ENCODE data around the gene LRRC8E.
A peak's percentile ranks its signal among the peaks of the same experiment; 100 is the strongest.
"Not testable (repeated sequence)": the region's sequence is repeated elsewhere in the genome, so short reads cannot be mapped to it uniquely, and the experiment has no call there.

LRRC8E gene

DNA sequence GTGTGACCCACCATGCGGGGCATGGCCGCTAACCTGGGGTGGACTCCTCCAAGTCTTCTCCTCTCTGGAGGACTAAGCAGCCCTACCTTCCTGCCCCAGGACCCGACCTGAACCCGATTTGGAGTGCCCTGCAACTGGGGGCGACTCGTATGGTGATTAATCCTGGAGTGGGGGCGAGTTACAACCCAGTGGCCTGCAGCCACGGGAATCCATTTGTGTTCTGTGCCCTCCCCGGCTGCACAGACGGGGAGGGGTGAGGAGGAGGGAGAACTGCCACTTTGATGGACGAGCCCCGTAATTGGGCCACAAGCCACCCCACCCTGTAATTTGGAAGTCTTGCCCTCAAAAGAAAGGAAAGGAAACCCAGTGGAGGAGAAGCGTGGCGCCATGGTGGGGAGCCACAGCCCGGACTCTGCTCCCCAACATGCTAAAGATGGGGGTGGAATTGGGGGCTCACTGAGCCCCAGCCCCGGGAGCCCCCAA, 32.2 kb upstream of the LRRC8E start:
- H3K27me3 ChIP-seq (ENCODE audit: control insufficient read depth, insufficient read depth, low read length): no peaks in the 10 kb centered on the region
- no peaks in the 10 kb centered on the region for H3K9me3 ChIP-seq (ENCODE audit: control insufficient read depth, insufficient read depth, low read length)
- peaks cover 4% of the 10 kb centered on the region for H3K4me1 ChIP-seq (ENCODE audit: control insufficient read depth, insufficient read depth, low read length)
- H3K27ac ChIP-seq (ENCODE audit: low read length): no peak overlapping the region
- no CpG with 5 or more reads among the region's 16 CpGs for WGBS (ENCODE audit: insufficient coverage, insufficient read length)
- no peak for DNase-seq (ENCODE audit: low read depth, low spot score)
- H3K36me3 ChIP-seq (ENCODE audit: control insufficient read depth, insufficient read depth, low read length): no peaks in the 10 kb centered on the region; the same call in 1 of the 2 replicates
- H3K4me3 ChIP-seq (ENCODE audit: low read length): no peak overlapping the region

DNA sequence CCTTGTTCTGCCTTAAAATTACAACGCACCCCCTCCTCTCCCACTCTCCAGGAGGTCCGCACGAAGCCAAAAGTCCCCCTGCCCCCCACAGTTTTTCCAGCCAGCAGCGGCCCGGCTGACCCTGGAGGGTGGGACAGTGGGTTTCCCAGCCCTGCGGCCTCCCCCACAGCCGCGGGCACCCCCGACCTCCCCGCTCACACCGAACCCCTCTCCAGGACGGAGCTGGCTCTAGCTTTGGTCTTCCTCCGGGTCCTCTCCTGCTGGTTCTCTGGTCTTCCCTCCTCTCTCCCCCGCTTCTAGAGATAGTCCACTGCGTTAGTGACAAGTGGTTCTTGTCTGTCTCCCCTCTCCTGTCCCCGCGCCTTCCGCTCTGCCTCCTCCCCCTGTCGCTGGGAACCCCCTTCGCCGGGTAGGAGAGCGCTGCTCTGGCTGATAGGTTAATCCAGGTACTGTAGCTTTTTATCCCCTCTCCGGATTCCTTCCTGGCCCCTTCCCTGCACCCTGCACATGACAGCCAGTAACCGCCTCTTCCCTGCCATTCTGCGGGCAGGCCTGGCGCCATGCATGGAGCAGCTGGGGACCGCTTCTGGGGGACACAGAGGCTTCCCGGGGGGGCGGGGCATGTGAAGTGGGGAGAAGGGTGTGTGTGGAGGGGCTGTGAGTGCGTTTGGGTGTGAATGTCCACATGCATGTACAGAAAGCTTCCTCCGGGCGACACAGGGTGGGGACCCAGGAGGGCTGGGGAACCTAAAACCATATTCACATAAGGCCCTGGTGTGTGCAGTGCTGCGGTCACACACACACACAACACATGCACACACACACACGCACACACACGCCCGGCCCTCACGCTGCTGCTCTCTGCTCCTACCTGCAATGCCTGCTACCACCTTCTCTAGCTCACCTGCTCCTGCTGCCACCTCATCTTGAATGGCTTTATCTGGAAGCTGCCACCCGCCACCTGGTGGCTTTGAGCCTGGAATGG, 31.3 kb upstream of the LRRC8E start:
- no peak for DNase-seq (ENCODE audit: low read depth, low spot score)
- Histone ChIP-seq H3K9me3 (ENCODE audit: control insufficient read depth, insufficient read depth, low read length) (no peaks in the 10 kb centered on the region), H3K27me3 (ENCODE audit: control insufficient read depth, insufficient read depth, low read length) (no peaks in the 10 kb centered on the region), H3K4me1 (ENCODE audit: control insufficient read depth, insufficient read depth, low read length) (peaks cover 10% of the 10 kb centered on the region), H3K4me3 (ENCODE audit: low read length) (no peak overlapping the region), H3K36me3 (ENCODE audit: control insufficient read depth, insufficient read depth, low read length) (no peaks in the 10 kb centered on the region; the same call in 1 of the 2 replicates), H3K27ac (ENCODE audit: low read length) (no peak overlapping the region)
- WGBS (ENCODE audit: insufficient coverage, insufficient read length): no CpG with 5 or more reads among the region's 38 CpGs

DNA sequence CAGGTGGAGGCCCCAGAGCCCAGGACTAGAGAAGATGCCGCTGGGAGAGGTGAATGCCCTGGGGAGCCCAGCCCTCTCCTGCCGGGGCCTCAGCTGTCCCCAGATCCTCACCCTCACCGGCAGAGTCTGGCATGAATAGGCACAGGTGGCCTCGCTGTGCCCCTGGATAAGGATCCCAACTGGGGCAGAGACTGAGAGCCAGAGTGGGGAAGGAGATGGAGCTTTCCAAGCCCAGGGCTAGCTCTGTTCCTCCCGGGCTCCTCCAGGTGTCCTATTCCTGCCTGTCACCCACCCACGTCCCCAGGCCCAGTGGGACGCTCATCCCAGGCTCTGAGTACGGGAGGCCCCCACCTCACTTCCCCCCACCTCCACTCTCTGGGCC, 30.6 kb upstream of the LRRC8E start:
- Histone ChIP-seq H3K4me3 (ENCODE audit: low read length) (peak overlapping the region; percentile 15; the same call in 1 of the 2 replicates), H3K36me3 (ENCODE audit: control insufficient read depth, insufficient read depth, low read length) (no peaks in the 10 kb centered on the region; the same call in 1 of the 2 replicates), H3K27me3 (ENCODE audit: control insufficient read depth, insufficient read depth, low read length) (no peaks in the 10 kb centered on the region), H3K9me3 (ENCODE audit: control insufficient read depth, insufficient read depth, low read length) (no peaks in the 10 kb centered on the region), H3K4me1 (ENCODE audit: control insufficient read depth, insufficient read depth, low read length) (peaks cover 10% of the 10 kb centered on the region), H3K27ac (ENCODE audit: low read length) (no peak overlapping the region)
- DNase-seq (ENCODE audit: low read depth, low spot score): no peak
- WGBS (ENCODE audit: insufficient coverage, insufficient read length): no CpG with 5 or more reads among the region's 8 CpGs

DNA sequence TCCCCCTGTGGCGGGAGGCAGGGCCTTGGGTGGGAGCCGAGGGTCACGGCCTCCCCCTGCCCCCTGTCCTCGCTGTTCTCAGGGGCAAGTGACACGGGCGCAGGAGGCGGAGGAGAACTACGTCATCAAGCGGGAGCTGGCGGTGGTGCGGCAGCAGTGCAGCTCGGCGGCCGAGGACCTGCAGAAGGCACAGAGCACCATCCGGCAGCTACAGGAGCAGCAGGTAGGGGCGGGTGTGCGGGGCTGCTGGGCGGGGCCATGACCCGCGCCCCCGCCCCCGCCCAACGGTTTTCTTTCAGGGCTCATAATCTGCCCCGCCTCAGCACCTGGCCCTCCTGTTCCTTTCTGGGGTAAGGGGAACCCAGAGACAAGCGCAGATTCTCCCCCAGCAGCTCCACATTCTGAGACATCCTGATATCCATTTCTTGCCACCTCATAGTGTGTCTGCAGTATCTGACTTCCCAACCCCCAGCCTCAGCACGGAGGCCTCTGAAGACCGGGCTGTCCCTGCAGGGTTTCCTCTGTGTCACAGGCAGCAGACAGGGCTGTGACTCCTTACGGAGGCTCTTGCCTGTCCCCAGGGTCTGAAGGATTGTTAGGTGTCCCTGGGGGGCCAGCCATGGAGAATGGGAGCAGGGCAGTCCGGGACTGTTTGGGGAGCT, 30.1 kb upstream of the LRRC8E start:
- Histone ChIP-seq H3K27ac (ENCODE audit: low read length) (no peak overlapping the region), H3K9me3 (ENCODE audit: control insufficient read depth, insufficient read depth, low read length) (no peaks in the 10 kb centered on the region), H3K36me3 (ENCODE audit: control insufficient read depth, insufficient read depth, low read length) (no peaks in the 10 kb centered on the region; the same call in 1 of the 2 replicates), H3K4me3 (ENCODE audit: low read length) (peak overlapping the region; percentile 15; the same call in 1 of the 2 replicates), H3K4me1 (ENCODE audit: control insufficient read depth, insufficient read depth, low read length) (peaks cover 10% of the 10 kb centered on the region), H3K27me3 (ENCODE audit: control insufficient read depth, insufficient read depth, low read length) (no peaks in the 10 kb centered on the region; the same call in 1 of the 2 replicates)
- WGBS (ENCODE audit: insufficient coverage, insufficient read length): no CpG with 5 or more reads among the region's 29 CpGs
- DNase-seq (ENCODE audit: low read depth, low spot score): no peak

DNA sequence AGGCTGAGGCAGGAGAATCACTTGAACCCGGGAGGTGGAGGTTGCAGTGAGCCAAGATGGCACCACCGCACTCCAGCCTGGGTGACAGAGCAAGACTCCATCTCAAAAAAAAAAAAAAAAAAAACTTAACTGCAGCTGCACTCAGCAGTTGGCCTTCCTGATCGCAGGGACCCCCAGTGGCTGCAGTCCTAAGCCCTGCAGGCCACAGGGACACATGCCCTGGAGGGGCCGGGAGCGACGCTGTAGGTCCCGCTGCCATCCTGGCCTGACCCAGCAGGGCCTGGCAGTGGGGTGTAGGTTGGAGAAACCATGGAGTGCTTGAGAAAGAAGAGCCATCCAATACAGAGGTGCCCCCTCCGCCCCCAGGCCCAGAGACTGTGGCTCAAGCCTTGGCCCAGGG, 29.2 kb upstream of the LRRC8E start:
- H3K9me3 ChIP-seq (ENCODE audit: control insufficient read depth, insufficient read depth, low read length); H3K4me1 ChIP-seq (ENCODE audit: control insufficient read depth, insufficient read depth, low read length); H3K4me3 ChIP-seq (ENCODE audit: low read length); H3K36me3 ChIP-seq (ENCODE audit: control insufficient read depth, insufficient read depth, low read length); H3K27me3 ChIP-seq (ENCODE audit: control insufficient read depth, insufficient read depth, low read length); DNase-seq (ENCODE audit: low read depth, low spot score); H3K27ac ChIP-seq (ENCODE audit: low read length): not testable (repeated sequence)
- WGBS (ENCODE audit: insufficient coverage, insufficient read length): no CpG with 5 or more reads among the region's 8 CpGs

DNA sequence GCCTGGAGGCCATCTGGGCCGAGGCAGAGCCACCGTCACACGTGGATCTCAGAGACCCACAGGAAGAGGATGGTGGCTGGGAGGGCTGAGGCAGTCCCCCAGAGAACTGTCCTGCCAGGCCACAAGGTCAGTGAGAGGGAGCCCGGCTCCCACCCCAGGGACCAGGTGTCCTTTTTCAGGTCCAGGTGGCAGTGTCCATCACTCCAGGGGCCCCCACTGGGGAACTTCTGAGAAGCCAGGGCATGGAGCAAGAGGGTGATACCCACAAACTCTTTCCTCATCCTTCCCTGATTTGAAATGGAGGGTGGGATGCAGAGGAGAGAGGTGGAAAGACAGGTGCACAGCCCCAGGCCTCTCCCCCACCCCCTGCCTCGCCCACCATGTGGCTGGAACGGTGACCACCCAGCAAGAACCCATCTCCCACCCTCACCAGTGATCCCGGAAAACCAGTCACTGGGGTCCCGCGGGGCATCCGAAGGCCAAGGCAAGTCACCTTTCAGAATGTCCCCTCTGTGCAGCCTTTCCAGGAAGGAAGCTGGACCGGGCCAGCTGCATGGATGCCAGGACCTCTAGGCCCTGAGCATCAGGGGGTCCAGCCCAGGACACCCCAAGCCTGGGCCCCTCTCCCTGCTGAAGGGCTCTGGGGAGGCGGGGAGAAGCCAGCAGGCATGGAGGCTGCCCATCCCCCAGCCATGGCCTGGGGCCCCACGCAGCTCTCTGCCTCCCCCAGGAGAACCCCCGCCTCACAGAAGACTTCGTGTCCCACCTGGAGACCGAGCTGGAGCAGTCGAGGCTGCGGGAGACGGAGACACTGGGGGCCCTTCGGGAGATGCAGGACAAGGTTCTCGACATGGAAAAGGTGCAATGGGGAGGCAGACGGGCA, 28.2 kb upstream of the LRRC8E start:
- DNase-seq (ENCODE audit: low read depth, low spot score): no peak
- H3K4me1 ChIP-seq (ENCODE audit: control insufficient read depth, insufficient read depth, low read length): peaks cover 8% of the 10 kb centered on the region
- no peaks in the 10 kb centered on the region for H3K9me3 ChIP-seq (ENCODE audit: control insufficient read depth, insufficient read depth, low read length)
- H3K27ac ChIP-seq (ENCODE audit: low read length): no peak overlapping the region
- no CpG with 5 or more reads among the region's 22 CpGs for WGBS (ENCODE audit: insufficient coverage, insufficient read length)
- H3K36me3 ChIP-seq (ENCODE audit: control insufficient read depth, insufficient read depth, low read length): no peaks in the 10 kb centered on the region; the same call in 1 of the 2 replicates
- no peak overlapping the region for H3K4me3 ChIP-seq (ENCODE audit: low read length)
- peaks cover 3% of the 10 kb centered on the region; the same call in 1 of the 2 replicates for H3K27me3 ChIP-seq (ENCODE audit: control insufficient read depth, insufficient read depth, low read length)

DNA sequence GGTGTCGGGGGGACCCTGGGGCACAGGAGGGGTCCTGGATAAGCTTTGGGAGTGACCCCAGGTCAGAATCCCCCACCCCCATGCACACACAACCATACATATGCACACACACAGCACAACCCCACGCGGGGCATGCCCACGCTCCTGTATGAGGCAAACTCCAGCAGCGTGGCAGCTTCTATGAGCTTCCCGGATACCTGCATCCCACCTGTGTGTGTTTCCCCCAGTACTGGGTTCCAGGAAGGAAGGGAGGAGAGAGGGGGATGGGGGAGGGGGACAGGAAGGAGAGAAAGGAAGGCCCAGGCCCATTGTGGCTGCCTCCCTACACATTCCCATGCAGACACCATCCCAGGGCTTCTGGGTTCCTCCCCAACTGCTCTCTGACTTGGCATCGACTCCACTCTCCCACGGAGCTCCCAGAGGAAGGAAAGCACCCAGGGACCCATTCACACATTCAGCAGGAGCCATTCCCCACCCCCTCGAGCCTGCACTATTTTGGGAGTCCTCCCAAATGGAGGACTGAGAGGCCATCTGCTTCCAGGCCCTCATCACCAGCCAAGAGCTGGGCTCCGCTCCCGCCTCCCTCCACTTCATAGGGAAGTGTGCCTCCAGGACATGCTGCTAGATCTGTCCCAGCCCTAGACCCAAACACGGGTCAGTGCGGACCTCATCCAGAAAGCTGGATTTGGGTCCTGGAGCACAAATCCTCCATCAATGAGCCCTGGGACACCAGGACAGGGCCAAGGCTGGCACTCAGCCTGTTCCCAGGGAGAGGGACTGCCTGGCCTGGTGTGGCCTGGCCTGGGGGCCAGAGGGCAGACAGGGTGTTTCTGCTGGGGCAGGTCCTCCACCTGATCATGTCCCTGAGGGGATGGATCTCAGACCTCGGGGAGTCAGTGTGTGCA, 27.3 kb upstream of the LRRC8E start:
- H3K4me3 ChIP-seq (ENCODE audit: low read length): no peak overlapping the region
- H3K27ac ChIP-seq (ENCODE audit: low read length): no peak overlapping the region
- DNase-seq (ENCODE audit: low read depth, low spot score): no peak
- peaks cover 3% of the 10 kb centered on the region; the same call in 1 of the 2 replicates for H3K27me3 ChIP-seq (ENCODE audit: control insufficient read depth, insufficient read depth, low read length)
- H3K36me3 ChIP-seq (ENCODE audit: control insufficient read depth, insufficient read depth, low read length): no peaks in the 10 kb centered on the region; the same call in 1 of the 2 replicates
- WGBS (ENCODE audit: insufficient coverage, insufficient read length): no CpG with 5 or more reads among the region's 14 CpGs
- peaks cover 8% of the 10 kb centered on the region for H3K4me1 ChIP-seq (ENCODE audit: control insufficient read depth, insufficient read depth, low read length)
- H3K9me3 ChIP-seq (ENCODE audit: control insufficient read depth, insufficient read depth, low read length): no peaks in the 10 kb centered on the region

DNA sequence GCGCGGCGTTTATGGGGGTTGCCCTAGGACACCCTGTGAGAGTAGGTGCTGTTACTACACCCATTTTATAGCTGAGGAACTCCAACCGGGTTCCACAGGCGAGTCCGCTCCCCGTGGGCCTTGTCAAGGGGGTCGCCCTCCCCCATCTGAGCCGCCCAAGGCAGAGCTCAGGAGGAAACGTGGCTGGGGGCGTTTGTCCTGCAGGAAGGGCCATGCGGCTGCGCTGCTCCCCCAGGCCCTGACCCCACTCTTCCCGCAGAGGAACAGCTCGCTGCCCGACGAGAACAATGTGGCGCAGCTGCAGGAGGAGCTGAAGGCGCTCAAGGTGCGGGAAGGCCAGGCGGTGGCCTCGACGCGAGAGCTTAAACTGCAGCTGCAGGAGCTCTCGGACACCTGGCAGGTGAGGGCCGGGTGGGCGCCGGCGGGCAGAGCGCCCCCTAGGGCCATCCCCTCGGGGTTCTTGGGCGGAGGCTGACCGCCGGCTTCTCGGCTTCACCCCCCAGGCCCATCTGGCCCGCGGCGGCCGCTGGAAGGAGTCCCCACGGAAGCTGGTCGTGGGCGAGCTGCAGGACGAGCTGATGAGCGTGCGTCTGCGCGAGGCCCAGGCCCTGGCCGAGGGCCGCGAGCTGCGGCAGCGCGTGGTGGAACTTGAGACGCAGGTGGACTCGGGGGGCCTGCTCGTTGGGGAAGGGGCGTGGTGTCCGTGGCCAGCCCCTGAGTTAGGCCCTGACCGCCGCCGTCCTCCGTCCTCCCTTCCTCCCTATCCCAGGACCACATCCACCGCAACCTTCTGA, 26.5 kb upstream of the LRRC8E start:
- Histone ChIP-seq H3K4me1 (ENCODE audit: control insufficient read depth, insufficient read depth, low read length) (peaks cover 8% of the 10 kb centered on the region), H3K27me3 (ENCODE audit: control insufficient read depth, insufficient read depth, low read length) (peaks cover 3% of the 10 kb centered on the region; the same call in 1 of the 2 replicates), H3K9me3 (ENCODE audit: control insufficient read depth, insufficient read depth, low read length) (no peaks in the 10 kb centered on the region), H3K27ac (ENCODE audit: low read length) (no peak overlapping the region), H3K4me3 (ENCODE audit: low read length) (peak overlapping the region; percentile 37; the same call in 1 of the 2 replicates), H3K36me3 (ENCODE audit: control insufficient read depth, insufficient read depth, low read length) (no peaks in the 10 kb centered on the region; the same call in 1 of the 2 replicates)
- no CpG with 5 or more reads among the region's 63 CpGs for WGBS (ENCODE audit: insufficient coverage, insufficient read length)
- no peak for DNase-seq (ENCODE audit: low read depth, low spot score)
